WTC11 (cell line): ENCODE data around the gene ROR2.

Source experiments
- CTCF ChIP-seq: fragments of 200-600 bp; IDR thresholded peaks from 2 replicates; pipeline ENCODE4 v1.8.0; 2022; ENCODE audit warnings: antibody characterized with exemption
- ETV6 ChIP-seq: sonication (generic); formaldehyde crosslinking; IDR thresholded peaks from 2 replicates; pipeline ENCODE4 v1.8.1; 2022; ENCODE audit warnings: mild to moderate bottlenecking, missing genetic modification reagents
- NFE2L1 ChIP-seq: sonication (generic); formaldehyde crosslinking; IDR thresholded peaks from 2 replicates; pipeline ENCODE4 v1.8.1; 2023; ENCODE audit warnings: missing genetic modification reagents
- OVOL2 ChIP-seq: fragments of 250-450 bp; sonication (Bioruptor Pico); IDR thresholded peaks from 2 replicates; pipeline ENCODE4 v1.9.0; 2021; ENCODE audit warnings: mild to moderate bottlenecking, borderline replicate concordance
- STAT6 ChIP-seq: sonication (generic); formaldehyde crosslinking; conservative IDR thresholded peaks from 2 replicates; pipeline ENCODE4 v1.8.1; 2023; ENCODE audit warnings: mild to moderate bottlenecking, low read depth, missing genetic modification reagents, moderate library complexity
- ZBTB43 ChIP-seq: sonication (generic); formaldehyde crosslinking; IDR thresholded peaks from 2 replicates; pipeline ENCODE4 v1.8.1; 2023; ENCODE audit warnings: mild to moderate bottlenecking, missing genetic modification reagents
- ZNF423 ChIP-seq: fragments of 250-450 bp; sonication (Bioruptor Pico); IDR thresholded peaks from 2 replicates; pipeline ENCODE4 v2.1.2; 2022; ENCODE audit warnings: mild to moderate bottlenecking, moderate library complexity

DNA sequence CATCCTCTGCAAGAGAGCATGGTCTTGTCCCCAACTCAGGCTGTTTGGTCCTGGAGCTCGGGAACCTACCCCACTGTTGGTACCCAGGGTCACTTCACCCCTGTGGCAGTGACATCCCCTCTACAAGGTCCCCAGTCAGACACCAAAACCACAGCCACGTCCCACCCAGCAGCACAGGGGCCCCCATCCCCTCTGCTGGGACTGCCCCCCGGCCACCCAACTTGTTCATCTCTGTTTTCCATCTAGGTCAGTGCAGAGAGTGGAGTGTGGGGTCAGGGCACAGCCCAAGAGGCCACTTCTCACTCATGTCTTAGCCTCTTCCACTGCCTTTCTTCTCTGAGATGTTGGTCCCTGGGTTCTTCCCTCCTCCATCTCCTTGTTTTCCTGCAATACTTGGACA is 292.5 kb downstream of the ROR2 start:
- TF ChIP-seq ZBTB43 (no peak), OVOL2 (no peak), ZNF423 (CRISPR knock-in tag) (no peak), ETV6 (CRISPR knock-in tag) (no peak), NFE2L1 (CRISPR knock-in tag) (no peak), STAT6 (CRISPR knock-in tag) (no peak), CTCF (no peak)
